ENCODE data around the gene MBD3L4.
"Not testable (repeated sequence)": the region's sequence is repeated elsewhere in the genome, so short reads cannot be mapped to it uniquely, and the experiment has no call there.

MBD3L4 gene

DNA sequence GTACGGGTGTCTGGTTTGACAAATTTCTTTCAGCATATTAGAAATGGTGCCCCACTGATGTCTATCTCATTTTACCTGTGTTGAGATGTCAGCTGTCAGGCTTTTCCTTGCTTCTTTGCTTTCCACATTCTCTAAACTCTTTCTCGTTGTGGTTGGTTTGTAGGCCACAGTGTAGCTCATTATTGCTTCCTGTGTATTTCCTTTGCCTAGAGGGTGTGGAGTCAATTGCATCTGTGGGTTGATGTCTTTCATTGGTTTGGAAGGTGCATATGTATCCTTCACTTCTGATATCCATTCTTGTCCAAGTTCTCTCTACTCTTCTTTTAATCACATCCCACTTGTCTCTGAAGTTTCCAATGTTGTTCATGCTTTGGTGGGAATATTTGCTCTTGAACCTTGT is 1.6 kb upstream of the MBD3L4 start:
- not testable (repeated sequence) for DNase-seq

DNA sequence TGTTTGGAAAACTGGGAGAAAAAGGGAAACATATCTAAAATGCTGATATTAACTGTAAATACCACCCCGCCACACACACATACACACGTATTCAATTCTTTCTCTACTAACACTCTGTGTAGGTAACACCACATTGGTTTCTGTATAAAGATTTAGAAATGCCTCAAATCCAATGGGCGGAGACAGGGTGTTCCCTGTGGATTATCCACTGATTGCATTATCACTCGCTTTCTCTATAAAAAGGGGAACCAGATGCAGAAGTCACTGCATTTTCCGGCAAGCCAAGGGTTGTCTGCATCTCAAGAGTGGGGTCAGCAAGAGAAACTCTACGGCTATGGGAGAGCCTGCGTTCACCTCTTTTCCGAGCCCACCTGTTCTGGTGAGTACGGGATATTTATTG is 9.7 kb downstream of the MBD3L4 start, which contains the start of gene MBD3L5:
TSS of gene MBD3L5 (plus strand) at position 301 of the 400 bp plus-strand sequence. CDS start at position 335, 34 bp downstream.
- DNase-seq = not testable (repeated sequence)

GRCh38 chr19:7028790-7029189 is 11.2 kb downstream of the MBD3L4 start:
- DNase-seq = not testable (repeated sequence)

GRCh38 chr19:7021331-7021730 is 18.6 kb downstream of the MBD3L4 start, which contains the start of gene MBD3L2B:
MBD3L2B (minus strand) TSS chr19:7021431; CDS start chr19:7021397, 34 bp downstream.
- DNase-seq = not testable (repeated sequence)

DNA sequence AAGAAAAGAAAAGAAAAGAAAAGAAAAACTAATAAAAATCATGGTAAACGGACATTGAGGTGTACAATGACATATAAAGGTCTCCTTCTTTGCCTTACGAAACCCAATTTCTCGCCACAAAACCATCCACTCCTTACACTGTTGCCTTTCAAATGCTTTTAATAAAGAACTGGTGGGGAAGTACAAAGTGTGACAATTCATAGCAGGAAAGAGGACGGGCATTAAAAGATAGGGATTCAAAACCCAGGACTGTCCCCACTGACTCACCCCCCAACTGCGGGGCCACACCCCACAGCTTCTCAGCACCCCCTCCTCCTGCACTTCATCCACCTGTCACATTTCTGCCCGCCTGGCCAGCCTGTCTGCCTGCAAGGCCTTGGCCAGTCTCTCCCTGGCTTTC is 21.2 kb downstream of the MBD3L4 start:
- no peak for DNase-seq

GRCh38 chr19:7013678-7014077 is 26.3 kb downstream of the MBD3L4 start:
- DNase-seq = no peak

DNA sequence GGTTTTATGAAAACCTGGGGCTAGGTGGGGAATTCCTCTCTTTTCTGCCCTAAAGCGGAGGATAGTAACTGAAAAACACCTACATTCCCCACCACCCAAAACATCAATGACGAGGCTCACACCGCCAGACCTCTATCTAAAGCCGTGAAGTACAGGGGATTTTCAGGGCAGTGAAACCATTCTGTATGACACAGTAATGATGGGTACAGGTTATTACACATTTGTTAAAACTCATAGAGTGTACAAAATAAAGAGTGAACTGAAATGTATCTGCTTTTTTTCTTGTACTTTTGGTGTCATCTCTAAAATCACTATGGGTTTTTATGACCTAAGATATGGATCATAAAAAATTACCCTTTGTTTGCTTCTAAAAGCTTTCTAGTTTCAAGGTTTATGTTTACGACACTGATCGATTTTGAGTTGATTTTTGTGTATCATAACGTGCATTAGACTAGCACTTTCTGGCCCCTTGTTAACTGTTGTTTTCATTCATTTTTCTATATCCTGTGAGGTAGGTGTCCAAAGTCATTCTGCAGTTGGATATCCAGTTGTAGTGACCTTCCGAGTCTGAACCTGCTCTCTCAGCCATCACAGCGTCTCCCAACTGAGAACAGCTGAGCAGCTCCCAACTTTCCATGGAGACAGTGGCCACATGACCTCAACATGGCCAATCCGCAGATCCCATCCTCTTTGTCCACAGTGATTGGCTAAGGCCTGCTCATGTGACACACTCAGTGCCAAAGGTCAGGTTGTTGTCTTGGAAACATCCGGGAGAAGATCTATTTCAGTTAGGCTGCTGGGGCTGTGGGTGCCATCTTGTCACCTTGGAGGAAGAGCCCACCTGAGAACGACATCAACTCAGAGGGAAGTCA is 29.0 kb downstream of the MBD3L4 start:
- DNase-seq = no peak

- DNase-seq = no peak
Measured at GRCh38 chr19:7007859-7008258, 32.1 kb downstream of the MBD3L4 start.

GRCh38 chr19:7006135-7006704 is 33.8 kb downstream of the MBD3L4 start:
- DNase-seq = no peak

GRCh38 chr19:7004313-7004931 is 35.6 kb downstream of the MBD3L4 start:
- DNase-seq = no peak

DNA sequence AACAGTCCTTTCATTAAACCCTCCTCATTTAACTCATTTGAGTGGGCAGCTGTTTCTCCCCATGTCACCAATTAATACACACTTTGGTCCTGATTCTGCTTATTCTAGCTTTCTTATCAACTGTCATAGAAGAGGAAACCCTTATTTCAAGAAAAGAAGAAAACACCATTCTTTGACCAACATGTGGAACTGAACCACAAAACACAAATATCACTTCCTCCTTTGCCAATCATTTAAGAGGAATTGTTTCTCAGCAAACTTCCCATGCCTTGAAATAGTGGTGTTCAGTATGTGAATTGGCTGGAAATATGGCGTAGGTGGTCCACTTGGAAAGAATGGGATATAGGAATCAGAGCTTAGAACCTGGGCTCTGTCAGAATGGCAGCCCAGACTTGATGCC is 39.2 kb downstream of the MBD3L4 start:
- no peak for DNase-seq

DNA sequence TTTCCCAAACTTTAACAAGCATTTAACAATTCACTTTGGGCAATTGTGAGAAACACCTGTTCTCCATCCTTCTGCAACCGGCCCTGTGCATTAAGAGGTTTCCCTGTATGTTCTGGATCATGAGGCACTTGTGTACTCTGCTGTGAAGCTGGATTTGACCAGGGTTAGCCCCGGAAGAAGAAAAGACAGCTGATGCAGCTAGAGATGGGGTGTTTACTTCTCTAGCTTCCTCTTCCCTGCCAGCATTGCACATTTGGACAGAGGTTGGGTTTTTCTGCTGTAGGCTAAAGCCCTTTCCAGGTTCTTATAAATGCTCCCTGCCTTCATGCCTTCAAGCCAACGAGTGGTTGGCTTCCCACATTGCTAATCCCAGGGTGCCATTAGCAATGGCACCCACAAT is 39.6 kb downstream of the MBD3L4 start:
- no peak for DNase-seq

GRCh38 chr19:6999933-7000332 is 40.0 kb downstream of the MBD3L4 start:
- no peak for DNase-seq

- DNase-seq = no peak
Measured at GRCh38 chr19:6997679-6998445, 42.1 kb downstream of the MBD3L4 start.

DNA sequence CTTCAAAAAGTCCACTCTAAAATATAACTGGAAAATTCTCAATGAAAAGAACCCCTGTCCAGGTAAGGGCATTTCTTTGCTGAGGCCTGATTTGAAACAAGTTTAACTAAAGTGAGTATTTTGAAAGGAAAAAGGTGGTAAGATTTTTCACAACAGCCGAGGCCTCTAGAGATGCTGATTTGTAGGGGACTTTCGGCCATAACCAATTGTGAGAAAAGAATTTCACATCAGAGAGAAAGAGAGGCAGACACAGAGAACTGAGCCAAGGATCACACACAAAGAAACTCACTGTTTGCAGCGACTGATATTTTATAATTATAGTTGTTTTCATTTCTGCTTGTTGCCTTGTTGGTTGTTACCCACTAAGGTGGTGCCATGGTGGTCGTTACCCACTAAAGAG is 43.2 kb downstream of the MBD3L4 start:
- no peak for DNase-seq

DNA sequence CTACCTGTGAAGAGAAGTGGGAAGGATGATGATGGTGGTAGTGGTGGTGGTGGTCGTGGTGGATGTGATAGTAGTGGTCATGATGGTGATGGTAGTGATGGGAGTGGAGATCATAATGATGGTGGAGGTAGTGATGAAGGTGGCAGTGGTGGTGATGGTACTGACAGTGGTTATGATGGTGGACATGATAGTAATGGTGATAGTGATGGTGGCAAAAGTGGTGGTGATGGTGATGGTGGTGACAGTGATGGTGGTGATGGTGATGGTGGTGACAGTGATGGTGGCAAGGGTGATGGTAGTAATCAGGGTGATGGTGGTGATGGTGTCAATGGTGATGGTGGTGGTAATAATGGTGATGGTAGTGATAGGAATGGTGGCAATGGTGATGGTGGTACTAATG is 44.9 kb downstream of the MBD3L4 start:
- no peak for DNase-seq

- DNase-seq = no peak
Measured at GRCh38 chr19:6988257-6988656, 51.7 kb downstream of the MBD3L4 start.

DNA sequence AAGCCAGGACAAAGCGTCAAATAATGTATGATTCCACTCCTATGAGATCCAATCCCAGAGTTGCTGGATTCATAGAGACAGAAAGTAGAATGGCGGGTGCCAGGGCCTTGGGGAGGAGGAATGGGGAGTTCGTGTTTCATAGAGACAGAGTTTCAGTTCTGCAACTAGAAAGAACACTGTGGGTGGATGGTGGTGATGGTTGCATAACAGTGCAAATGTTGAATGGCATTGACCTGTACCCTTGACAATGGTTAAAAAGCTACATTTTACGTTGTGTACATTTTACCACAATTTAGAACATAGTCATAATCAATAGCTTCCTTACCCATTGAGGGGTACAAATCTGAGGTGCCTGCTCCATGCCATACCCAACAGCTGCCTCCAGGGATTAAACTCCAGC is 52.1 kb downstream of the MBD3L4 start:
- no peak for DNase-seq

Measured in activated CD8-positive, alpha-beta memory T cell treated with anti-CD3 and anti-CD28 coated beads for 24 hours (primary cell).